ENCODE results near the gene FAM13C. TPM values are rescaled to one million over a fixed set of nuclear protein-coding genes. Genes with fewer than 3 reads are reported as not detected.

The FAM13C gene
- total and polyA plus RNA-seq, 2 of the 4 experiments (the other 2 are of a cell fraction) = 1.6 to 2.9 TPM

DNA sequence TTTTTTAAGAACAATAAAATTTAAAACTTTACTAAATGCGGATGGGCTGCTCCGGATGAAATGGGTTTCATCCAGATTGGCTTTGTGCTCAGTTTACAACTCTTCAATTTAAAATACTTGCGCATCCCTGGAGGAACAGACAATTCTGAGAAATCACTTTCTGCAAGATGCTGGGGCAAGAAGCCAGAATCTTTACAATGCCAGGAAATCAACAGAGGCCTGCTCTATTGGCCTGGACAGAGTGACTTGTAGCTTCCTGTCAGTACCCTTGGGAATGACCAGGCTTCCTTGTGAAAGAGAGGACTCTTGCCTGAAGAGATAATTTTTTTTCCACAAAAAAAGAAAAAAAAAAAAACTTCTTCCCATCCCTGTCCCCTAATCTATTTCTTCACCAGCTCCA is 3.9 kb upstream of the FAM13C start:
- Histone ChIP-seq H2AK5ac (ENCODE audit: low read depth, low read length) (no peak overlapping the region), H3K14ac (replicated peaks; ENCODE audit: low read depth, low read length) (no peak overlapping the region), H3K36me3 (ENCODE audit: control insufficient read depth, insufficient read depth, low read length) (no peaks in the 10 kb centered on the region), H4K91ac (ENCODE audit: insufficient read depth, low read depth, low read length) (no peak overlapping the region), H3K9me3 (ENCODE audit: control insufficient read depth, insufficient read depth, low read length) (no peaks in the 10 kb centered on the region), H3K9me1 (ENCODE audit: insufficient read depth, low read length) (no peaks in the 10 kb centered on the region), H3K79me1 (ENCODE audit: low read depth in 1 of 2, low read length in 2 of 2) (no peaks in the 10 kb centered on the region), H3K9ac (ENCODE audit: low read depth, low read length) (no peak overlapping the region), H2BK120ac (ENCODE audit: low read depth, low read length) (no peak overlapping the region), H4K5ac (ENCODE audit: low read depth, low read length) (no peak overlapping the region), H2BK5ac (ENCODE audit: low read depth, low read length, poor library complexity, severe bottlenecking) (no peak overlapping the region), H3K27me3 (ENCODE audit: control insufficient read depth, insufficient read depth, low read length) (no peaks in the 10 kb centered on the region), H3K27ac (ENCODE audit: insufficient read depth, low read length) (no peak overlapping the region), H2BK15ac (ENCODE audit: low read depth, low read length) (no peak overlapping the region), H3K4me2 (ENCODE audit: low read depth, low read length) (no peak overlapping the region), H3K56ac (ENCODE audit: extremely low read depth, insufficient read depth, low read length) (no peak overlapping the region), H3K18ac (ENCODE audit: low read depth, low read length) (no peak overlapping the region), H3K4ac (ENCODE audit: low read depth, low read length) (no peak overlapping the region), H3K23ac (ENCODE audit: low read depth, low read length) (no peak overlapping the region), H3K4me1 (ENCODE audit: control insufficient read depth, insufficient read depth, low read length) (peaks cover 2% of the 10 kb centered on the region; the same call in 1 of the 2 replicates), H4K20me1 (ENCODE audit: insufficient read depth, low read length) (no peaks in the 10 kb centered on the region), H2AFZ (replicated peaks; ENCODE audit: low read length, poor library complexity) (no peak overlapping the region), H2AK9ac (replicated peaks; ENCODE audit: low read depth, low read length, poor library complexity) (no peak overlapping the region), H3K4me3 (ENCODE audit: insufficient read depth, low read depth, low read length) (no peak overlapping the region), H2BK20ac (ENCODE audit: low read depth, low read length) (no peak overlapping the region), H4K8ac (ENCODE audit: low read depth in 2 of 2, low read length in 2 of 2) (no peak overlapping the region)
- ATAC-seq (ENCODE audit: low read depth) (no peak), DNase-seq (no peak)
- BruUV-seq (replicated peaks) = no TSS peak
- intact Hi-C loops (cut with micrococcal nuclease) (no loop called here), in situ Hi-C loops (cut with MboI; ENCODE audit: low sequenced_read_pairs) (no loop called here), dilution Hi-C loops (cut with HindIII; ENCODE audit: low sequenced_read_pairs, unreplicated experiment) (no loop called here)
- TF ChIP-seq, protein P1, sequence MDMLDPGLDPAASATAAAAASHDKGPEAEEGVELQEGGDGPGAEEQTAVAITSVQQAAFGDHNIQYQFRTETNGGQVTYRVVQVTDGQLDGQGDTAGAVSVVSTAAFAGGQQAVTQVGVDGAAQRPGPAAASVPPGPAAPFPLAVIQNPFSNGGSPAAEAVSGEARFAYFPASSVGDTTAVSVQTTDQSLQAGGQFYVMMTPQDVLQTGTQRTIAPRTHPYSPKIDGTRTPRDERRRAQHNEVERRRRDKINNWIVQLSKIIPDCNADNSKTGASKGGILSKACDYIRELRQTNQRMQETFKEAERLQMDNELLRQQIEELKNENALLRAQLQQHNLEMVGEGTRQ (IDR thresholded peaks at IDR 0.05; ENCODE audit: low read depth, low read length) = no peak
- TF ChIP-seq FOS (IDR thresholded peaks at IDR 0.05; ENCODE audit: low read depth, low read length) (no peak), BHLHE40 (IDR thresholded peaks at IDR 0.05; ENCODE audit: low read depth, low read length) (no peak)
- CTCF ChIA-PET = interaction anchor here (0.6 kb wide), 1 partner anchor 150 kb away, joined by 4 read pairs; no protein-coding TSS in a partner anchor
- no CpG with 5 or more reads among the region's 3 CpGs for WGBS, 2 experiments (ENCODE audit: extremely low coverage in 2 of 2, insufficient read length in 1 of 2)
- POLR2A ChIA-PET (ENCODE audit: unreplicated experiment) = no interaction called here
